Osteoblast (primary cell): ENCODE measurements around the gene IFNA16. TPM values are rescaled to one million over a fixed set of nuclear protein-coding genes. Genes with fewer than 3 reads are reported as not detected.
"Not testable (repeated sequence)": the region's sequence is repeated elsewhere in the genome, so short reads cannot be mapped to it uniquely, and the experiment has no call there.

Experiments
- DNase-seq: peaks from one replicate; pipeline ENCODE4 v3.0.0; 2011; ENCODE audit warnings: low spot score, mixed read lengths; ENCODE audit not compliant: insufficient read length; ENCODE audit errors: missing footprints
- H2AFZ ChIP-seq: 2 replicates; pipeline ENCODE4 v1.6.0; 2011; ENCODE audit warnings: mild to moderate bottlenecking, low read length
- H3K27ac ChIP-seq: 2 replicates; pipeline ENCODE4 v1.5.1; 2011; ENCODE audit warnings: mild to moderate bottlenecking, low read depth, low read length, moderate library complexity
- H3K27me3 ChIP-seq: 2 replicates; pipeline ENCODE4 v1.6.0; 2012; ENCODE audit warnings: mild to moderate bottlenecking, control low read depth, inconsistent platforms, low read length, moderate library complexity; ENCODE audit not compliant: insufficient read depth
- H3K36me3 ChIP-seq: 2 replicates; pipeline ENCODE4 v1.5.1; 2011; ENCODE audit warnings: mild to moderate bottlenecking, low read length, control low read depth, moderate library complexity; ENCODE audit not compliant: insufficient read depth
- H3K4me1 ChIP-seq: 2 replicates; pipeline ENCODE4 v1.5.1; 2011; ENCODE audit warnings: mild to moderate bottlenecking, low read length, control low read depth, moderate library complexity; ENCODE audit not compliant: insufficient read depth
- H3K4me2 ChIP-seq: 2 replicates; pipeline ENCODE4 v1.6.0; 2011; ENCODE audit warnings: mild to moderate bottlenecking, low read length; ENCODE audit not compliant: insufficient read depth
- H3K4me3 ChIP-seq: fragments of 200-600 bp; sonication (generic); 3 replicates; pipeline ENCODE4 v1.5.1; 2012; ENCODE audit warnings: mild to moderate bottlenecking, low read length, inconsistent platforms; ENCODE audit not compliant: insufficient read depth
- H3K79me2 ChIP-seq: 2 replicates; pipeline ENCODE4 v1.6.0; 2012; ENCODE audit warnings: mild to moderate bottlenecking, low read length, control low read depth, inconsistent platforms; ENCODE audit not compliant: insufficient read depth
- H3K9me3 ChIP-seq: 2 replicates; pipeline ENCODE4 v1.5.1; 2011; ENCODE audit warnings: low read depth, low read length, control low read depth
- H4K20me1 ChIP-seq: 2 replicates; pipeline ENCODE4 v1.6.0; 2012; ENCODE audit warnings: mild to moderate bottlenecking, low read length, control low read depth; ENCODE audit not compliant: insufficient read depth
- total RNA-seq: library from RNA; depleted of rRNA; stranded (reverse); fragments of >200 nt; gene quantifications from 2 replicates; pipeline ENCODE4 v1.2.3, GENCODE V29; 2012
- TF ChIP-seq, protein P1 (sequence below): IDR thresholded peaks from 2 replicates; pipeline ENCODE4 v1.5.1; 2011; ENCODE audit warnings: mild to moderate bottlenecking, low read depth, low read length, moderate library complexity; ENCODE audit errors: extremely low read depth

IFNA16 gene
- not detected in 2 replicates for total RNA-seq

DNA sequence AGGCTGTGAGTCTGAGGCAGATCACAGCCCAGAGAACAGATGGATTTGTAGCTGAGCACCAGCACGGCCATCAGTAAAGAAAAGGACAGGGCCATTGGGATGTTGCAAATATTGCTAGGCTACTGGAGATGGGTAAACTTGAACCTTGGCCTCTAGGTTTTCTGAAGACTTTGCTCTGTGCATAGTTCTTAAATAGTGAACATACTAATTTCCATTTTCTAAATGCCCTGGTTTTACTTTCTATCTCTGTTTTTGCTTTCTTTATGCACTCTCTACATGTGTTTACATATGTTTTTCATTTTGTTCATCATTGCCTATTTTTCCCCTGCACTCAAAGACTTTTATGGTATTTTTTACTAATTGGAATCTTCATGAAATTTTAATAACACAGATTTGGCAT is at the start of gene IFNA16:
Gene IFNA16 (minus strand): TSS at position 101 of the 400 bp plus-strand sequence. CDS start 6 bp downstream, at position 95.
- H3K4me3 ChIP-seq, H2AFZ ChIP-seq, H3K36me3 ChIP-seq, H3K4me2 ChIP-seq, H3K9me3 ChIP-seq, H3K27ac ChIP-seq, H3K79me2 ChIP-seq, H3K27me3 ChIP-seq, H4K20me1 ChIP-seq, DNase-seq, H3K4me1 ChIP-seq: not testable (repeated sequence)

DNA sequence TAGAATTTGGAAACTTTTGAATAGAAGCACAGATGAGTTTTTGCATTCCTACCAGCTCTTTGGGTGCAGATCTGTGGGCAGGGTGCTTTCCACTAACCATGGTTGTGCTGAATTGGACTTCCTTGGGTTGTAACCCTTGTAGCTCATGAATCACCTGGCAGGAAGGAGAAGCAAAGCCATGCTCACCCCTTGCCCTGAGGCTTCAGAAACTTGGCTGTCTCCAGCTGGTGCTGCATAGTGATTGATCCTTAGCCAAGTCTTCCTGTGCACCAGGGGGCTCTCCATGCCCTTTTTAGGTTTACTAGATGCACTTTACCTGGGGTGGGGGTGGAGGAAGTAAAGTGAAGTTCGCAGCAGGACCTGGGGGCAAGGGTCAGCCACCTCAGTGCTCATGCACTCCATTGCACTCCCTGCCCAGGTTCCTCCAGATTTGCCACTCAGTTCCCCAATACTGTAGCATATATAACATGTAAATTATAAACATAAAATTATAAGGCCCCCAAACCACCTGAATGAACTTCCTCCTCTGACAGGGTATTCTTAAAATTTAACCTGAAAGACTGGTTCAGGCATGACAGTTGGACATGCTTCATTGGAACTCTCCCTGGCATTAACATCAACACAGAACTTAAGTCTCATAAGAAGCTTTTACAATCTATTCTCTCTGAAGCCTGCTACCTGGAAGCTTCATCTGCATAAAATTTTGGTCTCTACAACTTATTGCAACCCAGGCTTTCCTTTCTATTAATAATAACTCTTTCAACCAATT is 48.5 kb upstream of the IFNA16 start:
- H3K4me1 ChIP-seq, result no peaks in the 10 kb centered on the region
- no peaks in the 10 kb centered on the region for H3K36me3 ChIP-seq
- no peaks in the 10 kb centered on the region for H3K79me2 ChIP-seq
- H3K27me3 ChIP-seq, result peaks cover 28% of the 10 kb centered on the region
- no peaks in the 10 kb centered on the region for H4K20me1 ChIP-seq
- no peak overlapping the region for H3K4me2 ChIP-seq
- TF ChIP-seq, protein P1, sequence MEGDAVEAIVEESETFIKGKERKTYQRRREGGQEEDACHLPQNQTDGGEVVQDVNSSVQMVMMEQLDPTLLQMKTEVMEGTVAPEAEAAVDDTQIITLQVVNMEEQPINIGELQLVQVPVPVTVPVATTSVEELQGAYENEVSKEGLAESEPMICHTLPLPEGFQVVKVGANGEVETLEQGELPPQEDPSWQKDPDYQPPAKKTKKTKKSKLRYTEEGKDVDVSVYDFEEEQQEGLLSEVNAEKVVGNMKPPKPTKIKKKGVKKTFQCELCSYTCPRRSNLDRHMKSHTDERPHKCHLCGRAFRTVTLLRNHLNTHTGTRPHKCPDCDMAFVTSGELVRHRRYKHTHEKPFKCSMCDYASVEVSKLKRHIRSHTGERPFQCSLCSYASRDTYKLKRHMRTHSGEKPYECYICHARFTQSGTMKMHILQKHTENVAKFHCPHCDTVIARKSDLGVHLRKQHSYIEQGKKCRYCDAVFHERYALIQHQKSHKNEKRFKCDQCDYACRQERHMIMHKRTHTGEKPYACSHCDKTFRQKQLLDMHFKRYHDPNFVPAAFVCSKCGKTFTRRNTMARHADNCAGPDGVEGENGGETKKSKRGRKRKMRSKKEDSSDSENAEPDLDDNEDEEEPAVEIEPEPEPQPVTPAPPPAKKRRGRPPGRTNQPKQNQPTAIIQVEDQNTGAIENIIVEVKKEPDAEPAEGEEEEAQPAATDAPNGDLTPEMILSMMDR, result no peak
- no peaks in the 10 kb centered on the region for H3K9me3 ChIP-seq
- no peak overlapping the region for H3K27ac ChIP-seq
- H3K4me3 ChIP-seq, result no peak overlapping the region
- H2AFZ ChIP-seq, result no peak overlapping the region
- no peak for DNase-seq

DNA sequence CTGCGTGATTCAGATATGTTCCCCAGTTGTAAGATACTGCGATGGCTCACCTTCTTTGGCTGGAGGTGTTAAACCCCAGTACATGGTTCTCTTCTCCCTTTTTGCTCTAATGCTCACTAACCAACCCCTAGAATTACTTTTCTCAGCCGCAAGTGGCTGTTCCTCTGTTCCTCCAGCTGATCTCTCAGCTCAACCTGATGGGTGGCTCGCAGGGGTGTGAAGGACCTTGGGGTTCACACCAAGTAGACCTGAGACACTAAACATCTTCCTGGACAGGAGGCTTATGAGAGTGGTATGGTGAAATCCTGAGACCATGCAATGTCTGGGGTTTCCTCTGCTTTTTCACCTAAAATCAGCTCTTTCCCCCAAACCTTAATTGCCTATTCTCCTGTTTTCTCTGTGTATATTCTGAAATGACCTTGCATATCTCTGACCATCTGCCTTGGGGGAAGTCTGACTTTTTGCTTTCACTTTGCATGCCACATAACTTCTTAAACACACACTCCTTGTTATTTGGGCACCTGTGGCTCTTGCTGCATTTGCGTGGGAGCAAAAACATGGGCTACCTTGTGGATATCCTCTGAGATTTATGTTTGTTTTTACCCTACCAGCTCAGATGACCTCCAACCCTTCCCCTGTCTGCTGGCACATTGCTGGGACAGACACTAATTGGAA is 38.6 kb upstream of the IFNA16 start:
- Histone ChIP-seq H2AFZ (no peak overlapping the region), H4K20me1 (no peaks in the 10 kb centered on the region), H3K36me3 (no peaks in the 10 kb centered on the region), H3K27ac (no peak overlapping the region), H3K9me3 (no peaks in the 10 kb centered on the region), H3K4me2 (no peak overlapping the region), H3K79me2 (no peaks in the 10 kb centered on the region), H3K27me3 (peaks cover 26% of the 10 kb centered on the region), H3K4me3 (no peak overlapping the region), H3K4me1 (peaks cover 3% of the 10 kb centered on the region)
- TF ChIP-seq, protein P1, result no peak
- DNase-seq, result no peak

DNA sequence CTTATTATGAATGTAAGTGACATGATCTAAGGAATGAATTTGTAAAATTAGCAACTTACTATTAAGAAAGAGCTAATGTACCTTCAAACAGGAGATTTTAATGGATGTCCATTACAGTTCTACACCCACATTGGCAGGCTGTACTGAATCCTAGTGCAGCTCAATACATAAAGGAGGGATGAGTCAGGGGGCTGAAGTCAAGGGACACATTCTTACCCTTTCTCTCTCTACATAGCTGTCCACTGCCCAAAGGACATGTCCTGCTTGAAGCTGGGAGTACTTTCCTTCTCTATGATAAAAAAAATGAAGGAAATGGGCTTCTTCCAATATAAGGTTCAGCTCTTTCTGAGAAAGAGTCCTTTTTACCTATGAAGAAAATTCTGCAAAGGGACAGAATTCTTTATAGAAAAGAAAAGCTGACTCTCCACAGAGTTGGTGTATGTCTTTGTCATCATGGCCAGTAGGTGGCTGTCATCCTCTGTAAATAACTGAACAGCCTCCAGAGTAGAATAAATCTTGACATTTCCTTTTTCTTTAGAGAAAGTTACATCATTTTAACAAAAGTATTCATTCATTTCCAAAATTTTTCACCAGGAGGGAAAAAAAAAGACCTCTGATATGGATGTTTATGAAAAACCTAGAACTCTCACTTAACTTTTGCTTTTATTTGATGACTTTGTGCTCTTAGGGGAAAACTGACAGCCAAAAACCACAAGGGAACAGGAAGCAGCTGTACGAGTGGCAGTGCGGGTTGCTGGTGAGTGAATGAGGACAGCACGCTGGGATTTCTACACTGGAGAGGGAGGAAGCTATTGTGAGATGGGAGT is 35.8 kb upstream of the IFNA16 start:
- H3K27me3 ChIP-seq, result peaks cover 29% of the 10 kb centered on the region
- peak overlapping the region; percentile 79 for H2AFZ ChIP-seq
- no peaks in the 10 kb centered on the region for H3K9me3 ChIP-seq
- no peaks in the 10 kb centered on the region for H4K20me1 ChIP-seq
- peak; percentile 68 for DNase-seq
- H3K4me2 ChIP-seq, result peak overlapping the region; percentile 75
- no peaks in the 10 kb centered on the region for H3K79me2 ChIP-seq
- peak overlapping the region; percentile 54 for H3K4me3 ChIP-seq
- peaks cover 3% of the 10 kb centered on the region for H3K4me1 ChIP-seq
- TF ChIP-seq, protein P1, result peak; percentile 52
- H3K27ac ChIP-seq, result no peak overlapping the region
- H3K36me3 ChIP-seq, result no peaks in the 10 kb centered on the region
